Tibial nerve (tissue), 4 donors: ENCODE results near the gene KRT3. TPM values are rescaled to one million over a fixed set of nuclear protein-coding genes. Genes with fewer than 3 reads are reported as not detected.

Experiments used
- DNase-seq, 2 donors: peaks; one replicate each; pipeline ENCODE4 v3.0.0-alpha.2; 2019; ENCODE audit warnings: low spot score in 2 of 2
- H3K27ac ChIP-seq, 4 donors: fragments of 200-600 bp; sonication (generic) in 3 of 4; one replicate each; pipeline ENCODE4 v1.5.1; 2017 to 2019; ENCODE audit warnings: mild to moderate bottlenecking in 1 of 4
- H3K27me3 ChIP-seq, 2 donors: fragments of 200-600 bp; sonication (generic) in 1 of 2; one replicate each; pipeline versions ENCODE4 v1.5.1 to v1.6.0; 2017 to 2019
- H3K36me3 ChIP-seq, 3 donors: fragments of 200-600 bp; sonication (generic); one replicate each; pipeline ENCODE4 v1.5.1; 2018 to 2019
- H3K4me1 ChIP-seq, 4 donors: fragments of 200-600 bp; sonication (generic) in 3 of 4; one replicate each; pipeline ENCODE4 v1.5.1; 2017 to 2019
- H3K4me3 ChIP-seq, 4 donors: fragments of 200-600 bp; sonication (generic) in 3 of 4; one replicate each; pipeline ENCODE4 v1.5.1; 2017 to 2019; ENCODE audit warnings: mild to moderate bottlenecking in 1 of 4, moderate library complexity in 1 of 4
- H3K9me3 ChIP-seq, 4 donors: fragments of 200-600 bp; sonication (generic) in 3 of 4; one replicate each; pipeline ENCODE4 v1.5.1; 2017 to 2019
- EP300 ChIP-seq, 2 donors: sonication (generic); formaldehyde crosslinking; IDR thresholded peaks; one replicate each; pipeline ENCODE4 v1.6.1; 2017; ENCODE audit warnings: antibody characterized with exemption in 2 of 2, mild to moderate bottlenecking in 1 of 2
- POLR2A ChIP-seq, 2 donors: fragments of 450-650 bp; IDR thresholded peaks; one replicate each; pipeline ENCODE4 v1.6.1; 2017; ENCODE audit warnings: antibody characterized with exemption in 2 of 2, mild to moderate bottlenecking in 2 of 2, moderate library complexity in 2 of 2
- WGBS, 2 donors: methylation state at CpG; one replicate each; pipeline ENCODE4 v1.1.5; 2018; 5-methylcytosine and 5-hydroxymethylcytosine counted together
- total RNA-seq, 4 donors: library from RNA; depleted of rRNA; stranded (reverse); fragments of >200 nt; gene quantifications; one replicate each; pipeline ENCODE4 v1.1.0, GENCODE V29; 2016
- TF ChIP-seq, protein P1 (sequence below), 5 experiments: fragments of 200-600 bp in 3 of 5; fragments of 450-650 bp in 2 of 5; sonication (generic) in 3 of 5; IDR thresholded peaks; one replicate each; pipeline ENCODE4 v1.5.1; 2016 to 2019; ENCODE audit warnings: antibody characterized with exemption in 5 of 5, mild to moderate bottlenecking in 3 of 5, moderate library complexity in 2 of 5

The KRT3 gene
- total RNA-seq, 4 donors from 2014 or later, result not detected

DNA sequence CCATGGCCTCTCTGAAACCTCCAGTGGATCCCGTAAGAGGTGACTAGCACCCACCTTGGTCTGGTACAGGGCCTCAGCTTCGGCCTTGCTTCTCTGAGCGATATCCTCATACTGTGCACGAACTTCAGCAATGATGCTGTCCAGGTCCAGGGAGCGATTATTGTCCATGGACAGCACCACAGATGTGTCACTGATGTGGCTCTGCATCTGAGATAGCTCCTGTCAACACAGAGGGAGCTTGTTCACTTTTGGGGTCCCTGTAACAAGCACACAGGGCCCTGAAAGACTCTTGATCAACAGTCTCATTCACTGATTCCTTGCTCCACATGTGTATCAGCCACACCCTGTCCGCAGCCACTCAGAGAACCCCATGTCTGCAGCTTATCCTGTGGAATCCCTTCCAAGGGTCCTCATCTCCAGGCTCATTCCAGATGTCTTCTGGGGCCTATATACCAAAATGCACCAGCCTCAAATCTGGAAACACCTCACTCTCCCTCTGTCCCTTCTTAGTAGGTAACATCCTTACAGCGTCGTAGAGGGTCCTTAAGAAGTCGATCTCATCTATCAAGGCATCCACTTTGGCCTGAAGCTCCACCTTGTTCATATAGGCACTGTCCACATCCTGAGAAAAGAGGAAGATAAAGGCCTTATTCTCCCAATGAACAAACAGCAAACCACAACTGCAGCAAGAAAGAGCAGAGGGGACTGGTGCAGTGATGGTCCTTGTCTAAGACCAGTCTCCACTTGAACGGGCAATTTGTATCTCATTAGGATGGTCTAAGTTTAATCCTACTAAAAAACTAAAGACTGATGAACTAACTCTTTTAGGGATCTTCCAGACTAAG lies 3.5 kb downstream of the KRT3 start:
- no peaks in the 10 kb centered on the region for H3K9me3 ChIP-seq
- no peak overlapping the region for H3K4me3 ChIP-seq
- WGBS, 2 donors, result 89 to 90% methylated on average over 9 to 10 of the region's 10 CpGs
- H3K27me3 ChIP-seq, result peaks cover 0 to 32% of the 10 kb centered on the region in 2 donors
- H3K27ac ChIP-seq, result no peak overlapping the region
- TF ChIP-seq POLR2A (IDR thresholded peaks at IDR 0.05), result no peak
- TF ChIP-seq EP300 (IDR thresholded peaks at IDR 0.05), result no peak
- TF ChIP-seq, protein P1, sequence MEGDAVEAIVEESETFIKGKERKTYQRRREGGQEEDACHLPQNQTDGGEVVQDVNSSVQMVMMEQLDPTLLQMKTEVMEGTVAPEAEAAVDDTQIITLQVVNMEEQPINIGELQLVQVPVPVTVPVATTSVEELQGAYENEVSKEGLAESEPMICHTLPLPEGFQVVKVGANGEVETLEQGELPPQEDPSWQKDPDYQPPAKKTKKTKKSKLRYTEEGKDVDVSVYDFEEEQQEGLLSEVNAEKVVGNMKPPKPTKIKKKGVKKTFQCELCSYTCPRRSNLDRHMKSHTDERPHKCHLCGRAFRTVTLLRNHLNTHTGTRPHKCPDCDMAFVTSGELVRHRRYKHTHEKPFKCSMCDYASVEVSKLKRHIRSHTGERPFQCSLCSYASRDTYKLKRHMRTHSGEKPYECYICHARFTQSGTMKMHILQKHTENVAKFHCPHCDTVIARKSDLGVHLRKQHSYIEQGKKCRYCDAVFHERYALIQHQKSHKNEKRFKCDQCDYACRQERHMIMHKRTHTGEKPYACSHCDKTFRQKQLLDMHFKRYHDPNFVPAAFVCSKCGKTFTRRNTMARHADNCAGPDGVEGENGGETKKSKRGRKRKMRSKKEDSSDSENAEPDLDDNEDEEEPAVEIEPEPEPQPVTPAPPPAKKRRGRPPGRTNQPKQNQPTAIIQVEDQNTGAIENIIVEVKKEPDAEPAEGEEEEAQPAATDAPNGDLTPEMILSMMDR (IDR thresholded peaks at IDR 0.05), result no peak
- no peak for DNase-seq
- peaks cover 0 to 9% (median 0%) of the 10 kb centered on the region in 4 donors for H3K4me1 ChIP-seq
- H3K36me3 ChIP-seq, result no peaks in the 10 kb centered on the region

DNA sequence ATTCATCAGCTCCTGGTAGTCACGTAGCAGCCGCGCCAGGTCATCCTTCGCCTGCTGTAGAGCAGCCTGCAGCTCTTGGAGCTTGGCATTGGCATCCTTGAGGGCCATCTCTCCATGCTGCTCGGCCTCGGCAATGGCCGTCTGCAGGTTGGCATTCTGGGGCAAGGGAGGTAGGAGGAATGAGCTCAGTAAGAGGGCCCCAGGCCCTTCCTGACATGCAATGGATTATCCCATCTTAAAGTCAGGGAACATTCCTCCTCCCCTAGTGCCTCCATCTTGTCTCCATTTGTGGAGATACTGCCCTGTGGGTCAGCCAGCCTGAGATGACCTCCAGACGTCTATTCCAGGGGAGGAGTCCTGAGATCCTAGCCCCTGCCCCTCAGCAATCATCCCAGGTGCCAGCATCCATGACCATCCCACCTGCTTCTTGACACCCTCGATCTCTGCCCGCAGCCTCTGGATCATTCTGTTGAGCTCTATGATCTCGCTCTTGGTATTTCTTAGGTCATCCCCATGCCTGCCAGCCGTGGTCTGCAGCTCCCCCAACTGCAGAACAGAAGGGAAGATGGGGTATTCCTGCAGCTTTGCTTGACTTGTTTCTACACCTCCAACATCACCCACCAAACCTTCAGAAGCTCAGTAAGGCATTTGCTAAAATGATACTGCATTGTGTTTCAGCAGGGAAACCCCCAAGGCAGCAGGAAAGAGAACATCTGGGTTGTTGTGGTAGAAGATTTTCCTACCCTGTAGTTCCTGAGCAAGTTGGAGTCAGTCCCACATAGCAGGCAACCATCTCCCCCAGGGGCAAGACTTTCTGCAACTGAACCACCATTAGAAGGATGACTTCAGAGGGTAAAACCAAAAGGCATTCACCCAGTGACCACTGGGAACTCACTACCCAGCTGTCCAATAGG lies 4.4 kb downstream of the KRT3 start:
- Histone ChIP-seq H3K9me3 (no peaks in the 10 kb centered on the region), H3K27me3 (peaks cover 0 to 32% of the 10 kb centered on the region in 2 donors), H3K27ac (no peak overlapping the region), H3K36me3 (no peaks in the 10 kb centered on the region), H3K4me3 (no peak overlapping the region), H3K4me1 (peaks cover 0 to 9% (median 0%) of the 10 kb centered on the region in 4 donors)
- 90 to 91% methylated on average over 12 of the region's 12 CpGs for WGBS, 2 donors
- DNase-seq, result no peak
- TF ChIP-seq, protein P1 (IDR thresholded peaks at IDR 0.05), result no peak
- TF ChIP-seq POLR2A (IDR thresholded peaks at IDR 0.05), result no peak
- no peak for TF ChIP-seq EP300 (IDR thresholded peaks at IDR 0.05)

DNA sequence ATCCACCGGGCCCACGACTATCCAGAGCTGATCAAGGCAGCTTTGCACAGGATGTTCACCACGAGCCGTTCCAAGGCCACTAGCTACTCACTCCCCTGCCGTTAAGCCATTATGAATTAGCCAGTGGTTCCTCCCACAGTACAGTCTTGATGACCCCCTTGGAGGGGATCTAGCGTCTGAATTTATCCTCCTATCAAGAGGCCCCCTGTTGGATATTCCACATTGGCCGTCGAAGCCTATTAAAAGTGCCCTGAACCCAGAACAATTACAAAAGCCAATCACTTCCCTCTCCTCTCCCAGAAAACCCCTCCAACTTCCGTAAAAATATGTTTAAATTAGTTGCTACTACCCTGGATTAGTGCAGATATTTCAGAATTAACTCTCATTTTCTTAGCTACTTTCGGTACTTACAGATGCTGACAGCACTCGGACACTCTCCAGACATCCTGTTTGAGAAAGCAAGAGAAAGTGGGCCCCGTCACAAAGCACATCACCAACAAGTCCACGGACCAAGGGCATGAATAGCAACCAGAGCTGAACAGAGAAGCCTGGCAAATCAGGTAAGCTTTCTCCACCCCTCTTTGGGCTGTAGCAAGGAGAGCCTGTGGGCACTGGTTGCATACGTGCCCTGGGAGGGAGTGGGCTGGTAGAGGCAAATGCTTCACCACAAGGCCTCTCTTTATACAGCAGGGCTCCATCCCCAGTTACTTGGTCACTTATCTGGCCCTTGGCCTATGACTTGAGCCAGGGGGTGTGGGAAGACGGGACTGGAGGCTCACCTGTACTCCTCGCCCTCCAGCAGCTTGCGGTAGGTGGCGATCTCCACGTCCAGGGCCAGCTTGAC lies 5.3 kb downstream of the KRT3 start:
- H3K27ac ChIP-seq, result no peak overlapping the region
- no peak overlapping the region for H3K4me3 ChIP-seq
- H3K27me3 ChIP-seq, result peaks cover 0 to 32% of the 10 kb centered on the region in 2 donors

DNA sequence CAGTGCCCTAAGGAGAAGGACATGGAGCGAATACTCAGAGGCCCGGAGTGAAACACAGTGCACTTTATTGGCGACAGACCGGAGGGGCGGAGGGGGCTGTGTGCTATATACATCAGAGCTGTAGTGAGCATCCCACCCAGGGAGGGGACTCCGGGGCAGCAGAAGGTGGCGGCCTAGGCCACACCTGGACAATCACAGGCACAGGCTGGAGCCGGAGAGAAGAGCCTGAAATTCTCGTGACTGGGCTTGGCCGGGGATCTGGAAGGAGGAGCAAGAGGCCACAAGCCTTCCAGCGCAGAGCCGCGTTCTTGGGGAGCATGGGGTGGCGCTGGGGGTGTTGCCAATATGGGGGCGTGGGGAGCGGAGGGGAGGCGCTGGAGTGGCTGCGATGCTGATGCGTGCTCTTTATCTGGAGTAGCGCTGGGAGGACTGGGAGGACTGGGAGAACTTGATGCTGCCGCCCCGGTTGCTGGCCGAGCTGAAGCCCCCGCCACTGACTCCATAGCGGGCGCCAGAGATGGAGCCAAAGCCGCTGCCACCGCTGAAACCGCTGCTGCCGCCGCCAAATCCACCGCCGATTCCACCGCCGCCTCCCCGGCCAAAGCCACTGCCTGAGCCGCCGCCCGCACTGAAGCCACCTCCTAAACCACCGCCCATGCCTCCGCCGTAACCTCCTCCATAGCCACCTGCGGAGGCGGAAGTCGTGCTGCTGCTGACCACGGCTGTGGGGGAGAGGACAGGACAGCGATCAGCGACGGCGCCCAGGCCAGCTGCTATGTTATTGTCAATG lies 6.1 kb downstream of the KRT3 start:
- Histone ChIP-seq H3K9me3 (no peaks in the 10 kb centered on the region), H3K36me3 (no peaks in the 10 kb centered on the region), H3K4me3 (no peak overlapping the region), H3K4me1 (peaks cover 0 to 9% (median 0%) of the 10 kb centered on the region in 4 donors), H3K27me3 (peaks cover 0 to 32% of the 10 kb centered on the region in 2 donors), H3K27ac (no peak overlapping the region)
- WGBS, 2 donors, result 23 to 48% methylated on average over 12 to 44 of the region's 50 CpGs
- TF ChIP-seq, protein P1 (IDR thresholded peaks at IDR 0.05), result no peak
- TF ChIP-seq EP300 (IDR thresholded peaks at IDR 0.05), result no peak
- TF ChIP-seq POLR2A (IDR thresholded peaks at IDR 0.05), result no peak
- DNase-seq, result no peak

More for the DNA sequence above, 5.3 kb downstream of the KRT3 start:
- H3K4me1 ChIP-seq, result peaks cover 0 to 9% (median 0%) of the 10 kb centered on the region in 4 donors
- 59 to 64% methylated on average over 16 to 19 of the region's 19 CpGs for WGBS, 2 donors
- no peaks in the 10 kb centered on the region for H3K9me3 ChIP-seq
- no peaks in the 10 kb centered on the region for H3K36me3 ChIP-seq
- no peak for DNase-seq
- TF ChIP-seq EP300 (IDR thresholded peaks at IDR 0.05) (no peak), POLR2A (IDR thresholded peaks at IDR 0.05) (no peak)
- TF ChIP-seq, protein P1 (IDR thresholded peaks at IDR 0.05), result no peak
